Measurements from ENCODE around the gene TEAD4.

Gene TEAD4

GRCh38 chr12:3022411-3022810 is 63.2 kb downstream of the TEAD4 start:
- H3K4me2 ChIP-seq (ENCODE audit: low read length), result no peak overlapping the region
- H3K9ac ChIP-seq (ENCODE audit: low read length), result no peak overlapping the region
- no peak overlapping the region for H3K4me3 ChIP-seq (ENCODE audit: low read length)
- no peaks in the 10 kb centered on the region for H3K36me3 ChIP-seq (replicated peaks; ENCODE audit: low read depth, low read length)
- H4K20me1 ChIP-seq (ENCODE audit: insufficient read depth, low read length), result no peaks in the 10 kb centered on the region
- H2AFZ ChIP-seq (ENCODE audit: low read depth, low read length), result no peak overlapping the region
- no peaks in the 10 kb centered on the region for H3K27me3 ChIP-seq (ENCODE audit: low read depth, low read length)
- TF ChIP-seq EZH2phosphoT487 (IDR thresholded peaks at IDR 0.05; ENCODE audit: low read depth), result no peak
- TF ChIP-seq CTCF (IDR thresholded peaks at IDR 0.05; ENCODE audit: low read depth, low read length), result no peak
- no peak overlapping the region for H3K27ac ChIP-seq (ENCODE audit: low read length)
- no peaks in the 10 kb centered on the region for H3K4me1 ChIP-seq (ENCODE audit: low read length)
- H3K9me3 ChIP-seq (ENCODE audit: insufficient read depth, low read length), result no peaks in the 10 kb centered on the region
- H3K79me2 ChIP-seq (ENCODE audit: low read length), result no peaks in the 10 kb centered on the region

- H3K27me3 ChIP-seq (ENCODE audit: low read depth, low read length), result no peaks in the 10 kb centered on the region
Measured at GRCh38 chr12:3022961-3023360, 63.8 kb downstream of the TEAD4 start.

GRCh38 chr12:3028108-3028507 is 68.9 kb downstream of the TEAD4 start:
- no peaks in the 10 kb centered on the region for H3K36me3 ChIP-seq (replicated peaks; ENCODE audit: low read depth, low read length)

More at GRCh38 chr12:3022961-3023360, 63.8 kb downstream of the TEAD4 start:
- H3K79me2 ChIP-seq (ENCODE audit: low read length), result no peaks in the 10 kb centered on the region
- no peak overlapping the region for H3K9ac ChIP-seq (ENCODE audit: low read length)
- H3K9me3 ChIP-seq (ENCODE audit: insufficient read depth, low read length), result no peaks in the 10 kb centered on the region
- H3K4me3 ChIP-seq (ENCODE audit: low read length), result no peak overlapping the region
- no peaks in the 10 kb centered on the region for H3K4me1 ChIP-seq (ENCODE audit: low read length)
- no peak overlapping the region for H2AFZ ChIP-seq (ENCODE audit: low read depth, low read length)
- H3K27ac ChIP-seq (ENCODE audit: low read length), result no peak overlapping the region
- no peaks in the 10 kb centered on the region for H4K20me1 ChIP-seq (ENCODE audit: insufficient read depth, low read length)
- H3K4me2 ChIP-seq (ENCODE audit: low read length), result no peak overlapping the region
- H3K36me3 ChIP-seq (replicated peaks; ENCODE audit: low read depth, low read length), result no peaks in the 10 kb centered on the region
- TF ChIP-seq EZH2phosphoT487 (IDR thresholded peaks at IDR 0.05; ENCODE audit: low read depth), result no peak
- no peak for TF ChIP-seq CTCF (IDR thresholded peaks at IDR 0.05; ENCODE audit: low read depth, low read length)

GRCh38 chr12:3030821-3031429 is 71.7 kb downstream of the TEAD4 start:
- H3K4me3 ChIP-seq (ENCODE audit: low read length), result no peak overlapping the region
- H2AFZ ChIP-seq (ENCODE audit: low read depth, low read length), result no peak overlapping the region
- no peaks in the 10 kb centered on the region for H3K9me3 ChIP-seq (ENCODE audit: insufficient read depth, low read length)
- H3K9ac ChIP-seq (ENCODE audit: low read length), result no peak overlapping the region
- no peak overlapping the region for H3K4me2 ChIP-seq (ENCODE audit: low read length)
- no peak for TF ChIP-seq EZH2phosphoT487 (IDR thresholded peaks at IDR 0.05; ENCODE audit: low read depth)
- TF ChIP-seq CTCF (IDR thresholded peaks at IDR 0.05; ENCODE audit: low read depth, low read length), result no peak
- no peaks in the 10 kb centered on the region for H4K20me1 ChIP-seq (ENCODE audit: insufficient read depth, low read length)
- no peaks in the 10 kb centered on the region for H3K27me3 ChIP-seq (ENCODE audit: low read depth, low read length)
- H3K4me1 ChIP-seq (ENCODE audit: low read length), result no peaks in the 10 kb centered on the region
- H3K27ac ChIP-seq (ENCODE audit: low read length), result no peak overlapping the region
- no peaks in the 10 kb centered on the region for H3K79me2 ChIP-seq (ENCODE audit: low read length)
- no peaks in the 10 kb centered on the region for H3K36me3 ChIP-seq (replicated peaks; ENCODE audit: low read depth, low read length)

More at GRCh38 chr12:3028108-3028507, 68.9 kb downstream of the TEAD4 start:
- Histone ChIP-seq H3K4me3 (ENCODE audit: low read length) (no peak overlapping the region), H3K27me3 (ENCODE audit: low read depth, low read length) (no peaks in the 10 kb centered on the region), H2AFZ (ENCODE audit: low read depth, low read length) (no peak overlapping the region), H4K20me1 (ENCODE audit: insufficient read depth, low read length) (no peaks in the 10 kb centered on the region), H3K9ac (ENCODE audit: low read length) (no peak overlapping the region), H3K79me2 (ENCODE audit: low read length) (no peaks in the 10 kb centered on the region), H3K27ac (ENCODE audit: low read length) (no peak overlapping the region), H3K9me3 (ENCODE audit: insufficient read depth, low read length) (no peaks in the 10 kb centered on the region), H3K4me2 (ENCODE audit: low read length) (no peak overlapping the region), H3K4me1 (ENCODE audit: low read length) (no peaks in the 10 kb centered on the region)
- TF ChIP-seq CTCF (IDR thresholded peaks at IDR 0.05; ENCODE audit: low read depth, low read length) (no peak), EZH2phosphoT487 (IDR thresholded peaks at IDR 0.05; ENCODE audit: low read depth) (no peak)
